HEK293 (cell line): ENCODE results near the gene EIF2A.

Experiments used
- CTCF ChIA-PET: fragments of 350-600 bp; formaldehyde crosslinking; extraction: SDS; loops from one replicate; lab custom pipeline; 2021; ENCODE audit warnings: antibody characterized with exemption; lab: Yijun Ruan, JAX
- POLR2A ChIA-PET: fragments of 300-600 bp; formaldehyde crosslinking; extraction: SDS; loops from one replicate; lab custom pipeline; 2020; ENCODE audit warnings: antibody characterized with exemption, inconsistent platforms; lab: Yijun Ruan, JAX
- H3K27ac ChIP-seq: fragments of 200-500 bp; sonication (Bioruptor generic); 2 replicates; pipeline ENCODE4 v1.5.1; 2014; ENCODE audit warnings: low read depth, low read length, control low read depth, inconsistent platforms; ENCODE audit errors: extremely low read depth
- H3K36me3 ChIP-seq, 2 experiments: fragments of 200-500 bp in 1 of 2; sonication (Bioruptor generic) in 1 of 2; 1 replicate in 1 of 2; 2 replicates in 1 of 2; pipeline ENCODE4 v1.5.1; 2014 to 2017; ENCODE audit warnings: inconsistent platforms in 2 of 2, low read length in 2 of 2; ENCODE audit not compliant: control insufficient read depth in 2 of 2, insufficient read depth in 1 of 2
- H3K4me1 ChIP-seq: fragments of 200-500 bp; sonication (Bioruptor generic); 2 replicates; pipeline ENCODE4 v1.5.1; 2014; ENCODE audit warnings: mild to moderate bottlenecking, low read length, inconsistent platforms; ENCODE audit not compliant: control insufficient read depth, insufficient read depth
- H3K4me3 ChIP-seq: 2 replicates; pipeline ENCODE4 v1.5.1; 2011; ENCODE audit warnings: low read depth, mild to moderate bottlenecking, control low read depth, low read length, moderate library complexity
- H3K9me3 ChIP-seq: fragments of 200-500 bp; sonication (Bioruptor generic); 2 replicates; pipeline ENCODE4 v1.5.1; 2014; ENCODE audit warnings: low read depth, low read length, inconsistent platforms; ENCODE audit not compliant: control insufficient read depth, insufficient read depth
- MEIS1 ChIP-seq: sonication (generic); formaldehyde crosslinking; IDR thresholded peaks from 2 replicates; pipeline ENCODE4 v1.8.1; 2022; ENCODE audit warnings: missing genetic modification reagents, mild to moderate bottlenecking, borderline replicate concordance
- PRDM1 ChIP-seq: fragments of 450-650 bp; formaldehyde crosslinking; IDR thresholded peaks from 2 replicates; pipeline ENCODE4; 2016; ENCODE audit warnings: missing biosample characterization, missing genetic modification characterization
- TCF7L2 ChIP-seq: IDR thresholded peaks from 2 replicates; pipeline ENCODE4 v1.6.1; 2011; ENCODE audit warnings: low read depth, mild to moderate bottlenecking, inconsistent platforms, low read length, moderate library complexity, borderline replicate concordance
- TSHZ1 ChIP-seq: fragments of 450-650 bp; formaldehyde crosslinking; IDR thresholded peaks from 2 replicates; pipeline ENCODE4 v1.5.1; 2016; ENCODE audit warnings: missing biosample characterization, missing genetic modification characterization, borderline replicate concordance
- ZBTB11 ChIP-seq: fragments of 450-650 bp; formaldehyde crosslinking; conservative IDR thresholded peaks from 2 replicates; pipeline ENCODE4 v1.5.1; 2016; ENCODE audit warnings: low read depth, missing biosample characterization, missing genetic modification characterization
- ZBTB6 ChIP-seq: fragments of 450-650 bp; formaldehyde crosslinking; IDR thresholded peaks from 2 replicates; pipeline ENCODE4 v1.5.1; 2017; ENCODE audit warnings: missing biosample characterization, missing genetic modification characterization
- ZBTB8A ChIP-seq: fragments of 450-650 bp; formaldehyde crosslinking; IDR thresholded peaks from 2 replicates; pipeline ENCODE4 v1.5.1; 2016; ENCODE audit warnings: missing biosample characterization, missing genetic modification characterization
- ZNF18 ChIP-seq: fragments of 450-650 bp; formaldehyde crosslinking; IDR thresholded peaks from 2 replicates; pipeline ENCODE4 v1.5.1; 2016; ENCODE audit warnings: missing biosample characterization, missing genetic modification characterization
- ZNF266 ChIP-seq: fragments of 450-650 bp; formaldehyde crosslinking; IDR thresholded peaks from 2 replicates; pipeline ENCODE4 v1.5.1; 2016; ENCODE audit warnings: missing biosample characterization, missing genetic modification characterization, low read depth
- ZNF426 ChIP-seq: fragments of 450-650 bp; formaldehyde crosslinking; IDR thresholded peaks from 2 replicates; pipeline ENCODE4 v1.5.1; 2017; ENCODE audit warnings: missing biosample characterization, missing genetic modification characterization, mild to moderate bottlenecking, inconsistent platforms, moderate library complexity
- ZNF48 ChIP-seq: fragments of 450-650 bp; formaldehyde crosslinking; IDR thresholded peaks from 2 replicates; pipeline ENCODE4 v1.5.1; 2016; ENCODE audit warnings: missing biosample characterization, missing genetic modification characterization
- ZNF513 ChIP-seq: fragments of 450-650 bp; IDR thresholded peaks from 2 replicates; pipeline ENCODE4 v1.5.1; 2018; ENCODE audit warnings: missing biosample characterization, missing genetic modification characterization
- ZNF560 ChIP-seq: fragments of 450-650 bp; formaldehyde crosslinking; IDR thresholded peaks from 2 replicates; pipeline ENCODE4 v1.5.1; 2017; ENCODE audit warnings: missing biosample characterization, missing genetic modification characterization, borderline replicate concordance
- ZNF624 ChIP-seq: fragments of 450-650 bp; formaldehyde crosslinking; IDR thresholded peaks from 2 replicates; pipeline ENCODE4 v1.5.1; 2017; ENCODE audit warnings: missing biosample characterization, missing genetic modification characterization
- ZNF677 ChIP-seq: fragments of 450-650 bp; IDR thresholded peaks from 2 replicates; pipeline ENCODE4 v1.5.0; 2018; ENCODE audit warnings: missing biosample characterization, mild to moderate bottlenecking, missing genetic modification characterization, moderate library complexity
- ZNF768 ChIP-seq: fragments of 450-650 bp; formaldehyde crosslinking; IDR thresholded peaks from 2 replicates; pipeline ENCODE4 v1.5.1; 2018; ENCODE audit warnings: missing biosample characterization, mild to moderate bottlenecking, missing genetic modification characterization
- ZNF785 ChIP-seq: fragments of 450-650 bp; formaldehyde crosslinking; IDR thresholded peaks from 2 replicates; pipeline ENCODE4 v1.5.1; 2016; ENCODE audit warnings: missing biosample characterization, missing genetic modification characterization

The EIF2A gene

GRCh38 chr3:150631515-150632221, 85.1 kb downstream of the EIF2A start:
- Histone ChIP-seq H3K36me3 (peaks cover 4 to 25% of the 10 kb centered on the region in 2 experiments; a peak in 2 of 3 replicates), H3K4me3 (no peak overlapping the region), H3K9me3 (no peaks in the 10 kb centered on the region), H3K27ac (no peak overlapping the region), H3K4me1 (no peaks in the 10 kb centered on the region)
- TF ChIP-seq MEIS1 (CRISPR knock-in tag) (no peak), ZBTB11 (tag by site-specific recombination) (no peak), PRDM1 (tag by site-specific recombination) (no peak), ZNF560 (tag by site-specific recombination) (no peak)
- POLR2A ChIA-PET = no interaction called here
- CTCF ChIA-PET = no interaction called here

- CTCF ChIA-PET = no interaction called here
- Histone ChIP-seq H3K27ac (no peak overlapping the region), H3K36me3 (peaks cover 0 to 5% of the 10 kb centered on the region in 2 experiments; a peak in 1 of 3 replicates), H3K4me3 (no peak overlapping the region), H3K4me1 (no peaks in the 10 kb centered on the region), H3K9me3 (no peaks in the 10 kb centered on the region)
- POLR2A ChIA-PET = no interaction called here
- no peak for TF ChIP-seq TCF7L2
- no peak for TF ChIP-seq ZNF677
- TF ChIP-seq ZNF426 (tag by site-specific recombination) = no peak
- TF ChIP-seq ZNF513 (tag by site-specific recombination) = no peak
- no peak for TF ChIP-seq ZBTB6 (tag by site-specific recombination)
- no peak for TF ChIP-seq ZNF768 (tag by site-specific recombination)
- TF ChIP-seq ZNF266 (tag by site-specific recombination) = no peak
- TF ChIP-seq ZBTB8A = no peak
- TF ChIP-seq TSHZ1 = no peak
- TF ChIP-seq ZNF785 (tag by site-specific recombination) = no peak
- TF ChIP-seq ZNF624 = no peak
- no peak for TF ChIP-seq ZNF18 (tag by site-specific recombination)
- no peak for TF ChIP-seq ZNF48 (tag by site-specific recombination)
- TF ChIP-seq, all 188 proteins: peak for 0
Measured at GRCh38 chr3:150635076-150635475, 88.5 kb downstream of the EIF2A start.
